ENCODE data around the gene CLPTM1L.
"Not testable (repeated sequence)": the region's sequence is repeated elsewhere in the genome, so short reads cannot be mapped to it uniquely, and the experiment has no call there.

The CLPTM1L gene

GRCh38 chr5:1311439-1312055, 33.4 kb downstream of the CLPTM1L start:
- no peak for DNase-seq

- DNase-seq = no peak
Observed at GRCh38 chr5:1310118-1310517, 34.8 kb downstream of the CLPTM1L start.

GRCh38 chr5:1304033-1304432, 40.9 kb downstream of the CLPTM1L start:
- no peak for DNase-seq

- no peak for DNase-seq
Observed at GRCh38 chr5:1302258-1302657, 42.6 kb downstream of the CLPTM1L start.

- DNase-seq = no peak
Observed at GRCh38 chr5:1300581-1301083, 44.3 kb downstream of the CLPTM1L start.

- no peak for DNase-seq
Observed at GRCh38 chr5:1299961-1300360, 44.9 kb downstream of the CLPTM1L start.

GRCh38 chr5:1299511-1299850, 45.4 kb downstream of the CLPTM1L start:
- no peak for DNase-seq

- no peak for DNase-seq
Observed at GRCh38 chr5:1298723-1299510, 46.0 kb downstream of the CLPTM1L start.

- DNase-seq = no peak
Observed at GRCh38 chr5:1298067-1298551, 46.8 kb downstream of the CLPTM1L start.

- DNase-seq = peak; percentile 78
Observed at GRCh38 chr5:1297243-1297642, 47.7 kb downstream of the CLPTM1L start.

GRCh38 chr5:1295650-1296037, 49.3 kb downstream of the CLPTM1L start:
- no peak for DNase-seq

GRCh38 chr5:1294835-1295649, 49.9 kb downstream of the CLPTM1L start, which contains the start of gene TERT:
TERT (minus strand) TSS chr5:1295068; CDS start chr5:1294989, 79 bp downstream.
- no peak for DNase-seq

GRCh38 chr5:1294206-1294834, 50.6 kb downstream of the CLPTM1L start:
- no peak for DNase-seq

- no peak for DNase-seq
Observed at GRCh38 chr5:1293416-1294205, 51.3 kb downstream of the CLPTM1L start.

GRCh38 chr5:1292846-1293415, 52.0 kb downstream of the CLPTM1L start:
- DNase-seq = no peak

GRCh38 chr5:1292139-1292538, 52.8 kb downstream of the CLPTM1L start:
- DNase-seq = no peak

- no peak for DNase-seq
Observed at GRCh38 chr5:1291611-1292080, 53.3 kb downstream of the CLPTM1L start.

- not testable (repeated sequence) for DNase-seq
Observed at GRCh38 chr5:1290956-1291355, 53.9 kb downstream of the CLPTM1L start.

- DNase-seq = not testable (repeated sequence)
Observed at GRCh38 chr5:1289559-1289958, 55.3 kb downstream of the CLPTM1L start.

- no peak for DNase-seq
Observed at GRCh38 chr5:1288439-1289335, 56.2 kb downstream of the CLPTM1L start.
